SK-N-SH treated with all-trans-retinoic acid at 6 μM for 48 hours (cell line): ENCODE results near the gene CROCC2.

Source experiments
- ATAC-seq: fragments of 200-7000 bp; cut with Tn5 transposase; 3 replicates; pipeline ENCODE4 v1.9.1; 2020; ENCODE audit warnings: mild to moderate bottlenecking, moderate library complexity
- BACH2 ChIP-seq: fragments of 250-450 bp; sonication (Bioruptor Pico); IDR thresholded peaks from 2 replicates; pipeline ENCODE4 v1.9.0; 2021; ENCODE audit warnings: mild to moderate bottlenecking, borderline replicate concordance
- CSDC2 ChIP-seq: fragments of 250-450 bp; sonication (Bioruptor Pico); IDR thresholded peaks from 2 replicates; pipeline ENCODE4 v1.5.0; 2020; ENCODE audit warnings: mild to moderate bottlenecking, moderate library complexity
- ESRRG ChIP-seq: fragments of 250-450 bp; sonication (Bioruptor Pico); IDR thresholded peaks from 2 replicates; pipeline ENCODE4 v1.6.1; 2021; ENCODE audit warnings: mild to moderate bottlenecking
- GLIS3 ChIP-seq: fragments of 250-450 bp; sonication (Bioruptor Pico); IDR thresholded peaks from 2 replicates; pipeline ENCODE4 v1.5.0; 2020; ENCODE audit warnings: mild to moderate bottlenecking, moderate library complexity
- ISL1 ChIP-seq: fragments of 250-450 bp; sonication (Bioruptor Pico); IDR thresholded peaks from 2 replicates; pipeline ENCODE4 v2.1.2; 2022; ENCODE audit warnings: mild to moderate bottlenecking, moderate library complexity
- OSR1 ChIP-seq: fragments of 250-450 bp; sonication (Bioruptor Pico); IDR thresholded peaks from 2 replicates; pipeline ENCODE4 v1.8.0; 2022; ENCODE audit warnings: moderate library complexity, mild to moderate bottlenecking, inconsistent platforms
- PPARA ChIP-seq: fragments of 250-450 bp; sonication (Bioruptor Pico); IDR thresholded peaks from 2 replicates; pipeline ENCODE4 v1.5.0; 2020; ENCODE audit warnings: mild to moderate bottlenecking, borderline replicate concordance
- SNAI2 ChIP-seq: fragments of 250-450 bp; sonication (Bioruptor Pico); IDR thresholded peaks from 2 replicates; pipeline ENCODE4 v1.5.0; 2020; ENCODE audit warnings: mild to moderate bottlenecking, moderate library complexity
- TCF4 ChIP-seq: fragments of 250-450 bp; sonication (Bioruptor Pico); IDR thresholded peaks from 2 replicates; pipeline ENCODE4 v1.8.0; 2021; ENCODE audit warnings: mild to moderate bottlenecking, moderate library complexity, borderline replicate concordance
- TOX ChIP-seq: fragments of 250-450 bp; sonication (Bioruptor Pico); IDR thresholded peaks from 2 replicates; pipeline ENCODE4 v1.8.0; 2021; ENCODE audit warnings: mild to moderate bottlenecking, moderate library complexity, borderline replicate concordance
- ZFP3 ChIP-seq: fragments of 250-450 bp; sonication (Bioruptor Pico); IDR thresholded peaks from 2 replicates; pipeline ENCODE4 v1.5.0; 2020; ENCODE audit warnings: mild to moderate bottlenecking, moderate library complexity
- ZFP30 ChIP-seq: fragments of 450-650 bp; formaldehyde crosslinking; IDR thresholded peaks from 2 replicates; pipeline ENCODE4 v1.5.0; 2022; ENCODE audit warnings: mild to moderate bottlenecking, moderate library complexity
- ZNF565 ChIP-seq: fragments of 450-650 bp; formaldehyde crosslinking; conservative IDR thresholded peaks from 2 replicates; pipeline ENCODE4 v1.5.0; 2020; ENCODE audit warnings: low read depth, mild to moderate bottlenecking, moderate library complexity
- ZNF70 ChIP-seq: fragments of 450-650 bp; formaldehyde crosslinking; IDR thresholded peaks from 2 replicates; pipeline ENCODE4 v1.5.0; 2020; ENCODE audit warnings: mild to moderate bottlenecking, moderate library complexity
- ZNF8 ChIP-seq: fragments of 450-650 bp; formaldehyde crosslinking; IDR thresholded peaks from 2 replicates; pipeline ENCODE4 v1.5.0; 2020; ENCODE audit warnings: mild to moderate bottlenecking, moderate library complexity
- TF ChIP-seq, protein P1 (sequence below): fragments of 250-450 bp; sonication (Bioruptor Pico); IDR thresholded peaks from 2 replicates; pipeline ENCODE4 v1.5.1; 2021; ENCODE audit warnings: mild to moderate bottlenecking, moderate library complexity
- TF ChIP-seq, protein P2 (sequence below): fragments of 250-450 bp; sonication (Bioruptor Pico); IDR thresholded peaks from 2 replicates; pipeline ENCODE4 v1.5.0; 2020; ENCODE audit warnings: mild to moderate bottlenecking, moderate library complexity
- TF ChIP-seq, protein P3 (sequence below): fragments of 250-450 bp; sonication (Bioruptor Pico); IDR thresholded peaks from 2 replicates; pipeline ENCODE4 v1.8.0; 2020; ENCODE audit warnings: mild to moderate bottlenecking, moderate library complexity, borderline replicate concordance
- TF ChIP-seq, protein P4 (sequence below): fragments of 250-450 bp; sonication (Bioruptor Pico); IDR thresholded peaks from 2 replicates; pipeline ENCODE4 v1.5.1; 2020; ENCODE audit warnings: low read depth, mild to moderate bottlenecking, moderate library complexity

Gene CROCC2

DNA sequence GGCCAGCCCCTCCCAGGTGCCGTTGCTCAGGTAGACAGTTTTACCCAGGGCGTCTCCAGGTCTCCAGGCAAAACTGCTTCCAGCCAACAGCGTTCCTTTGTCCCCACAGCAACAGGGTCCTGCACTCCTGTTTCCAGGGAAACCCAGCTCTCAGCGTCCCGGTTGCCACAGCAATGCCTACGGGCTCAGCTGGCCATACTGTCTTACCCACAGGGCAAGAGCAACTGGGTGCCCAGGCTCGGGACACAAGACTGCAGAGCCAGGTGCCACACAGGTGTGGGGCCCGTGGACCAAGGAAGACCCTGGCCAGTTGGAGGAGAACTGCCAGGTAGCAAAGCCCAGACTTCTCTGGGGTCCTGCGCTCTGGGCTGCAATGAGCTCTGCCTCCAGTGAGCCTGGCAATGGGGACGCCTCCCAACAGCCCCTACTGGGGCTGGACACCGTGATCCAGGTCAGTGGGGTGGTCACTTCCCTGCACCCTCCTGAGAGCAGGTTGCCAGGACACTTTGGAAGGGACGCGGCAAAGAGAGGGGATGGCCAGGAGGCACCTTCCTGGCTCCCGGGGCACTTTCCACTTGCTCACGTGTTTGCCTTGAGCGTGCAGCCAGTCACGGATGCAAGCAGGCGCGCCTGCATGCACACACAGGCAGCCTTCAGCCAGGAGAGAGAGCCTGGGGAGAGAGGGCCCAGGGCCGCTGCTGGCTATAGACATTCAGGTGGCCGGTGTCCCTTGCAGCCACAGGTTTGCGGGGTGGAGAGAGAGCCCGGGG is at the start of gene CROCC2:
TSS of gene CROCC2 (plus strand) at position 196 of the 770 bp plus-strand sequence. CDS start at position 374, 178 bp downstream.
- TF ChIP-seq, protein P1, sequence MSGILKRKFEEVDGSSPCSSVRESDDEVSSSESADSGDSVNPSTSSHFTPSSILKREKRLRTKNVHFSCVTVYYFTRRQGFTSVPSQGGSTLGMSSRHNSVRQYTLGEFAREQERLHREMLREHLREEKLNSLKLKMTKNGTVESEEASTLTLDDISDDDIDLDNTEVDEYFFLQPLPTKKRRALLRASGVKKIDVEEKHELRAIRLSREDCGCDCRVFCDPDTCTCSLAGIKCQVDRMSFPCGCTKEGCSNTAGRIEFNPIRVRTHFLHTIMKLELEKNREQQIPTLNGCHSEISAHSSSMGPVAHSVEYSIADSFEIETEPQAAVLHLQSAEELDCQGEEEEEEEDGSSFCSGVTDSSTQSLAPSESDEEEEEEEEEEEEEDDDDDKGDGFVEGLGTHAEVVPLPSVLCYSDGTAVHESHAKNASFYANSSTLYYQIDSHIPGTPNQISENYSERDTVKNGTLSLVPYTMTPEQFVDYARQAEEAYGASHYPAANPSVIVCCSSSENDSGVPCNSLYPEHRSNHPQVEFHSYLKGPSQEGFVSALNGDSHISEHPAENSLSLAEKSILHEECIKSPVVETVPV (CRISPR knock-in tag): no peak
- TF ChIP-seq ZFP30 (CRISPR knock-in tag): no peak
- TF ChIP-seq ZNF565 (CRISPR knock-in tag): no peak
- TF ChIP-seq TOX (CRISPR knock-in tag): no peak
- TF ChIP-seq ESRRG: no peak
- TF ChIP-seq, protein P2, sequence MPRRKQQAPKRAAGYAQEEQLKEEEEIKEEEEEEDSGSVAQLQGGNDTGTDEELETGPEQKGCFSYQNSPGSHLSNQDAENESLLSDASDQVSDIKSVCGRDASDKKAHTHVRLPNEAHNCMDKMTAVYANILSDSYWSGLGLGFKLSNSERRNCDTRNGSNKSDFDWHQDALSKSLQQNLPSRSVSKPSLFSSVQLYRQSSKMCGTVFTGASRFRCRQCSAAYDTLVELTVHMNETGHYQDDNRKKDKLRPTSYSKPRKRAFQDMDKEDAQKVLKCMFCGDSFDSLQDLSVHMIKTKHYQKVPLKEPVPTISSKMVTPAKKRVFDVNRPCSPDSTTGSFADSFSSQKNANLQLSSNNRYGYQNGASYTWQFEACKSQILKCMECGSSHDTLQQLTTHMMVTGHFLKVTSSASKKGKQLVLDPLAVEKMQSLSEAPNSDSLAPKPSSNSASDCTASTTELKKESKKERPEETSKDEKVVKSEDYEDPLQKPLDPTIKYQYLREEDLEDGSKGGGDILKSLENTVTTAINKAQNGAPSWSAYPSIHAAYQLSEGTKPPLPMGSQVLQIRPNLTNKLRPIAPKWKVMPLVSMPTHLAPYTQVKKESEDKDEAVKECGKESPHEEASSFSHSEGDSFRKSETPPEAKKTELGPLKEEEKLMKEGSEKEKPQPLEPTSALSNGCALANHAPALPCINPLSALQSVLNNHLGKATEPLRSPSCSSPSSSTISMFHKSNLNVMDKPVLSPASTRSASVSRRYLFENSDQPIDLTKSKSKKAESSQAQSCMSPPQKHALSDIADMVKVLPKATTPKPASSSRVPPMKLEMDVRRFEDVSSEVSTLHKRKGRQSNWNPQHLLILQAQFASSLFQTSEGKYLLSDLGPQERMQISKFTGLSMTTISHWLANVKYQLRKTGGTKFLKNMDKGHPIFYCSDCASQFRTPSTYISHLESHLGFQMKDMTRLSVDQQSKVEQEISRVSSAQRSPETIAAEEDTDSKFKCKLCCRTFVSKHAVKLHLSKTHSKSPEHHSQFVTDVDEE (CRISPR knock-in tag): no peak
- TF ChIP-seq ZNF70: no peak
- TF ChIP-seq, protein P3, sequence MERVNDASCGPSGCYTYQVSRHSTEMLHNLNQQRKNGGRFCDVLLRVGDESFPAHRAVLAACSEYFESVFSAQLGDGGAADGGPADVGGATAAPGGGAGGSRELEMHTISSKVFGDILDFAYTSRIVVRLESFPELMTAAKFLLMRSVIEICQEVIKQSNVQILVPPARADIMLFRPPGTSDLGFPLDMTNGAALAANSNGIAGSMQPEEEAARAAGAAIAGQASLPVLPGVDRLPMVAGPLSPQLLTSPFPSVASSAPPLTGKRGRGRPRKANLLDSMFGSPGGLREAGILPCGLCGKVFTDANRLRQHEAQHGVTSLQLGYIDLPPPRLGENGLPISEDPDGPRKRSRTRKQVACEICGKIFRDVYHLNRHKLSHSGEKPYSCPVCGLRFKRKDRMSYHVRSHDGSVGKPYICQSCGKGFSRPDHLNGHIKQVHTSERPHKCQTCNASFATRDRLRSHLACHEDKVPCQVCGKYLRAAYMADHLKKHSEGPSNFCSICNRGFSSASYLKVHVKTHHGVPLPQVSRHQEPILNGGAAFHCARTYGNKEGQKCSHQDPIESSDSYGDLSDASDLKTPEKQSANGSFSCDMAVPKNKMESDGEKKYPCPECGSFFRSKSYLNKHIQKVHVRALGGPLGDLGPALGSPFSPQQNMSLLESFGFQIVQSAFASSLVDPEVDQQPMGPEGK (CRISPR knock-in tag): no peak
- TF ChIP-seq ZFP3: no peak
- TF ChIP-seq, protein P4, sequence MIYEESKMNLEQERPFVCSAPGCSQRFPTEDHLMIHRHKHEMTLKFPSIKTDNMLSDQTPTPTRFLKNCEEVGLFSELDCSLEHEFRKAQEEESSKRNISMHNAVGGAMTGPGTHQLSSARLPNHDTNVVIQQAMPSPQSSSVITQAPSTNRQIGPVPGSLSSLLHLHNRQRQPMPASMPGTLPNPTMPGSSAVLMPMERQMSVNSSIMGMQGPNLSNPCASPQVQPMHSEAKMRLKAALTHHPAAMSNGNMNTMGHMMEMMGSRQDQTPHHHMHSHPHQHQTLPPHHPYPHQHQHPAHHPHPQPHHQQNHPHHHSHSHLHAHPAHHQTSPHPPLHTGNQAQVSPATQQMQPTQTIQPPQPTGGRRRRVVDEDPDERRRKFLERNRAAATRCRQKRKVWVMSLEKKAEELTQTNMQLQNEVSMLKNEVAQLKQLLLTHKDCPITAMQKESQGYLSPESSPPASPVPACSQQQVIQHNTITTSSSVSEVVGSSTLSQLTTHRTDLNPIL (CRISPR knock-in tag): no peak
- TF ChIP-seq BACH2: no peak
- TF ChIP-seq TCF4 (CRISPR knock-in tag): no peak
- no peak for TF ChIP-seq GLIS3 (CRISPR knock-in tag)
- peak; percentile 48 for ATAC-seq

DNA sequence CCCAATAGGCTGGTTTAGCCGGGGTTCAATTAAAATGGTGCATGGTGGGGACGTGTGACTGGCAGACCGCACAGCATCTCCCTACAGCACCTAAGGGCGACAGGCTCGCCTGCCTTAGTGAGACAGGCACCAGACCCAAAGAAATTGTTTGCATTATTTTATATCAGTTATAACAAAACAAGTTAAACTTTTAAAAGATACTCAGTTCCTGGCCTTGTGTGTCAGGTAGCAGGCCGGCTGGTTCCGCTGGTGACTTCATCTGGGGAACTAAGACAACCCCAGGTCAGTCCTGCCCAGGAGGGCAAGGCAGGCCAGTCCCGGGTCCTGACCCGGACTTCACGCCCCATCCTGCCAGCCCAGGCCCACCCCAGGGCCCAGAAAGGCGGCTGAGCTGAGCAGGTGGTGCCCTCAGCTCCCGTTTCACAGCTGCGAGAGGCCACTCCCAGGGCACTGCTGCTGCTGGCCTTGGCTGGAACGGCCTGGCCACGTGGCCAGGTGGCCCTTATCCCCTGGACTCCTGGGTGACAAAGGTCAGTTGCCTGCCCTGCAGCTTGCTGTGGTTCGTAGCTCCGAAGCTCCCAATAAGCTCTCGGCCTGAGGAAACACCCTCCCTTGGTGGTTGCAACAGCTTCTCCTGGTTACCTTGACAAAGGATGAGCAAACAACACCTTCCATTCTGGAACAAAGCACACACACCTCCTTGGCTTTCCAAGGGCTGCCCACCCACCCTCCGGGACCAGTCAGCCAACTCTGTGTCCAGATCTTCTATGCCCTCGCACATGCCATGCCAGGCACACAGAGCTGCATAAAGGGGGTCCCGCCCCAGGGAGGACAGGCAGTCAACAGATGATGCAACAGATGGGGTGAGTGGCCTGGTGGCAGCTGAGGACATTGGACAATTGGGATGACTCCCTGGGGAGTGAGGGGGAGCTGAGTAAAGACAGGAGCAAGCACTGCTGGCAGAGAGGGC is 48.8 kb upstream of the CROCC2 start:
- ATAC-seq: no peak
- TF ChIP-seq OSR1 (CRISPR knock-in tag) (no peak), SNAI2 (no peak), ISL1 (CRISPR knock-in tag) (no peak)

DNA sequence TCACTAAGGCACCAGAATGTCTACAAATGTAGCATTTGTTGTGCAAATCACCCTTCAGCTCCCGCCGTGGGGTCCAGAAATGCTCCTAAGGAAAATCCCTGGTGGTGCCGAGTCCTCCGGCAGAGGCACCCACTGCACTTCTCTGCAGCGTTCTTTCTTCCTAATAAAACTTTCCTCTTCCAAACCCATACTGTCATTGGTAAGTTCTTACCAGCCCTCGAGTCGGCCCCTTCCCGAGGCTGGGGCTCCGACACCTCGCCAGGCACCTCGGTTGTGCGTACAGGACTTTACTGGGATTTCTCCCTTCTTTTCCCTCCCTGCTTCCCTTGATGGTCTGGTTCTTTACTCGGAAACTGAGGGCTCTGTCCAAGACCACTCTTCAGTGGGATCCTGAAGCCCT is 47.8 kb upstream of the CROCC2 start:
- ATAC-seq: no peak
- no peak for TF ChIP-seq CSDC2 (CRISPR knock-in tag)
- TF ChIP-seq ZNF8 (CRISPR knock-in tag): no peak
- TF ChIP-seq TOX (CRISPR knock-in tag): no peak
- no peak for TF ChIP-seq ESRRG
- TF ChIP-seq ZFP3: no peak
- TF ChIP-seq, protein P4 (CRISPR knock-in tag): no peak
- TF ChIP-seq PPARA (CRISPR knock-in tag): no peak
- TF ChIP-seq, protein P3 (CRISPR knock-in tag): no peak
- TF ChIP-seq ZFP30 (CRISPR knock-in tag): no peak
- TF ChIP-seq OSR1 (CRISPR knock-in tag): no peak
- TF ChIP-seq, protein P1 (CRISPR knock-in tag): no peak
